Peyer's patch (tissue), 4 donors: ENCODE measurements around the gene TMEM120A. TPM values are rescaled to one million over a fixed set of nuclear protein-coding genes. Genes with fewer than 3 reads are reported as not detected.
A peak's percentile ranks its signal among the peaks of the same experiment; 100 is the strongest.

Experiments
- DNase-seq, 3 donors: peaks; one replicate each; pipeline ENCODE4 v3.0.0-alpha.2; 2017 to 2019
- H3K27ac ChIP-seq, 4 donors: fragments of 200-600 bp; sonication (generic); one replicate each; pipeline ENCODE4 v1.5.1; 2016 to 2019
- H3K27me3 ChIP-seq, 2 donors: fragments of 200-600 bp; sonication (generic); one replicate each; pipeline ENCODE4 v1.5.1; 2019
- H3K36me3 ChIP-seq, 3 donors: fragments of 200-600 bp; sonication (generic); one replicate each; pipeline ENCODE4 v1.5.1; 2016 to 2019
- H3K4me1 ChIP-seq, 4 donors: fragments of 200-600 bp; sonication (generic); one replicate each; pipeline ENCODE4 v1.5.1; 2016 to 2019
- H3K4me3 ChIP-seq, 4 donors: fragments of 200-600 bp; sonication (generic); 1 replicate in 3 of 4; 2 replicates in 1 of 4; pipeline ENCODE4 v1.5.1; 2016 to 2019; ENCODE audit warnings: mild to moderate bottlenecking in 1 of 4
- H3K9me3 ChIP-seq, 4 donors: fragments of 200-600 bp; sonication (generic); one replicate each; pipeline ENCODE4 v1.5.1; 2016 to 2019; ENCODE audit warnings: mild to moderate bottlenecking in 1 of 4
- CTCF ChIP-seq, 6 experiments: fragments of 450-650 bp in 4 of 6; fragments of 200-600 bp in 2 of 6; sonication (generic) in 1 of 6; IDR thresholded peaks; one replicate each; pipeline ENCODE4 v1.5.1; 2017 to 2019; ENCODE audit warnings: antibody characterized with exemption in 6 of 6, mild to moderate bottlenecking in 3 of 6, moderate library complexity in 1 of 6
- POLR2A ChIP-seq, 2 donors: fragments of 450-650 bp; IDR thresholded peaks; one replicate each; pipeline ENCODE4 v1.5.1; 2017; ENCODE audit warnings: antibody characterized with exemption in 2 of 2, mild to moderate bottlenecking in 2 of 2, moderate library complexity in 2 of 2
- total RNA-seq, 4 donors: library from RNA; depleted of rRNA; stranded (reverse); fragments of >200 nt; gene quantifications; one replicate each; pipeline ENCODE4 v1.1.0, GENCODE V29; 2016

The TMEM120A gene
- total RNA-seq, 4 donors from 2014 or later: 62.7 to 116 (median 101) TPM

DNA sequence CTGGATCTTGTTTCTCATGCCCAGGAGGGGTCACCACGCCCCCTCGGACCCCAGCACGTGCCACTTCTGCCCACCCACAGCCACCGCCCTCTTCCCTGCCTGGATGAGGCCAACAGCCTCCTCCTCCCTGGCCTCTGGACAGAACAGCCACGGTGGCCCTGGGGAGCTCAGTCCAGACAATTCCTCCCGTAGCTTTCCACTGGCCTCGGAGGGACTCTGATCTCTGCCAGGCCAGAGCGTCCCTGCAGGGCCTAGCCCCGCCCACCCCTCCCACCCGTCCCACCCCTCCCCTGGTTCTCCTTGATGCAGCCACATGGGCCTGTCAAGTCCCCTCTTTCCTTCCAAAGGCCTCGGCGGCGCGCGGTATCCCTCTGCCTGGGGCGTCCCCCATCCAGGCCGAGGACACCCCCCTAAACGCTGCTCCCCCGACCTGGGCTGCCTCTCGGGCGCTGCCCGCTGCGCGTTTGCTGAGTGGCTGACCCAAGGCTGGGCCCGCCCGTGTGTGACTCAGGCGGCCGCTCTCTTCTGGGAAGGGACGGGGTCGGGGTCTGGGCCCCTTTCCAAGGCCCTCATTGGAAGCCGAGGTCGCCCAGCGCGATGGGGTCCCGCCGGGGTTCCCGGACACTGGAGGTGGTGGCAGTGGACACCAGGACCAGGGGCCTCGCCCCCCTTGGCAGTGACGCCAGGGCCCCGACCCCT, 557 bp downstream of the TMEM120A start:
- DNase-seq: peak; percentile 31 to 84 (median 74)
- peaks cover 0 to 4% (median 0%) of the 10 kb centered on the region in 3 donors for H3K36me3 ChIP-seq
- H3K27ac ChIP-seq: peak overlapping the region; percentile 80 to 97 (median 94)
- no peaks in the 10 kb centered on the region for H3K9me3 ChIP-seq
- H3K27me3 ChIP-seq: no peaks in the 10 kb centered on the region
- peaks cover 0 to 46% (median 2%) of the 10 kb centered on the region in 4 donors for H3K4me1 ChIP-seq
- H3K4me3 ChIP-seq: peak overlapping the region; percentile 77 to 84 (median 80)
- no peak for TF ChIP-seq CTCF (IDR thresholded peaks at IDR 0.05)
- peak; percentile 6 to 11 for TF ChIP-seq POLR2A (IDR thresholded peaks at IDR 0.05)

DNA sequence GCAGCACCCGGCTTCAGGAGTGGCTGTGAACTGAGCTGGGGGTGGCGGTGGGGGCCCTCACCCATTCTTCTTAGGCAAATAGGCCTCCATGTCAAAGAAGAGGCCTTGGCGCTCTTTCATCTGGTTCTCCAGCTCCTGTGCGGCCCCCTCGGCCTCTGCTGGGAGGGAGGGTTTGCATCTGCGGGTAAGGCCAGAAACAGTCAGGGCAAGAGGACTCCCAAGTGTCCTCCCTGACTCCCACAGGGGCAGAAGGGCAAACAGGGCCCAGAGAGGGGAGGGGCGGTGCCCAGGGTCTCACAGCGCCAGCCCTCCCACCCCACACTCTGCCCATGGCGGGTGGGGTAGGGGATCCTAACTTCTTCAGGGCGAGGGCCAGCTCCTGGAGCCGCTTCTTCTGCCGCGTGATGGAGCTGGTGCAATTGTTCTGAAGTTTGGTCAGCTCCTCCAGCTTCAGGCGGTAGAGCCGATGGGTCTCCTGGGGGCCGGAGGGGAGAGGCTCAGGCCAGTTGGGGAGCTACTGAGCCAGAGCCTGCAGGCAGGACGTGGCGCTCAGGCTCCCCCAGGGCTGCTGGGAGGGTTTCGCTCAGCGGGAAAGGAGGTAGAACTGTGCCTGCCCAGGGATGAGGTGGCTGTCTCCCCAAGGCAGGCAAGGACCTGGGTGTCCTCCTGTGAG, 2.2 kb downstream of the TMEM120A start:
- H3K27me3 ChIP-seq: no peaks in the 10 kb centered on the region
- DNase-seq: no peak
- H3K4me3 ChIP-seq: no peak overlapping the region
- H3K27ac ChIP-seq: peak overlapping the region in 1 of 4 donors; percentile 97
- no peaks in the 10 kb centered on the region for H3K9me3 ChIP-seq
- H3K4me1 ChIP-seq: peaks cover 0 to 46% (median 2%) of the 10 kb centered on the region in 4 donors
- no peak for TF ChIP-seq CTCF (IDR thresholded peaks at IDR 0.05)
- TF ChIP-seq POLR2A (IDR thresholded peaks at IDR 0.05): no peak
- peaks cover 0 to 12% (median 0%) of the 10 kb centered on the region in 3 donors for H3K36me3 ChIP-seq

GRCh38 chr7:75991531-75992082, 2.8 kb downstream of the TMEM120A start:
- TF ChIP-seq POLR2A (IDR thresholded peaks at IDR 0.05) (no peak), CTCF (IDR thresholded peaks at IDR 0.05) (no peak)
- H3K4me3 ChIP-seq: no peak overlapping the region
- H3K9me3 ChIP-seq: no peaks in the 10 kb centered on the region
- peaks cover 0 to 18% (median 0%) of the 10 kb centered on the region in 3 donors for H3K36me3 ChIP-seq
- H3K27ac ChIP-seq: peak overlapping the region in 1 of 4 donors; percentile 97
- DNase-seq: no peak
- H3K4me1 ChIP-seq: peaks cover 0 to 46% (median 2%) of the 10 kb centered on the region in 4 donors
- no peaks in the 10 kb centered on the region for H3K27me3 ChIP-seq

- no peaks in the 10 kb centered on the region for H3K27me3 ChIP-seq
- no peaks in the 10 kb centered on the region for H3K9me3 ChIP-seq
- DNase-seq: no peak
- peaks cover 0 to 54% (median under 1%) of the 10 kb centered on the region in 4 donors for H3K4me1 ChIP-seq
- peak overlapping the region in 1 of 4 donors; percentile 12 for H3K27ac ChIP-seq
- no peak overlapping the region for H3K4me3 ChIP-seq
- TF ChIP-seq POLR2A (IDR thresholded peaks at IDR 0.05): no peak
- no peak for TF ChIP-seq CTCF (IDR thresholded peaks at IDR 0.05)
- peaks cover 0 to 37% (median 0%) of the 10 kb centered on the region in 3 donors for H3K36me3 ChIP-seq
Observed at GRCh38 chr7:75989500-75990388, 4.7 kb downstream of the TMEM120A start.
